ENCODE data around the gene KY. TPM values are rescaled to one million over a fixed set of nuclear protein-coding genes. Genes with fewer than 3 reads are reported as not detected.
"Not testable (repeated sequence)": the region's sequence is repeated elsewhere in the genome, so short reads cannot be mapped to it uniquely, and the experiment has no call there.

The KY gene
- total RNA-seq, 1 donor from 2014 or later, result not detected

DNA sequence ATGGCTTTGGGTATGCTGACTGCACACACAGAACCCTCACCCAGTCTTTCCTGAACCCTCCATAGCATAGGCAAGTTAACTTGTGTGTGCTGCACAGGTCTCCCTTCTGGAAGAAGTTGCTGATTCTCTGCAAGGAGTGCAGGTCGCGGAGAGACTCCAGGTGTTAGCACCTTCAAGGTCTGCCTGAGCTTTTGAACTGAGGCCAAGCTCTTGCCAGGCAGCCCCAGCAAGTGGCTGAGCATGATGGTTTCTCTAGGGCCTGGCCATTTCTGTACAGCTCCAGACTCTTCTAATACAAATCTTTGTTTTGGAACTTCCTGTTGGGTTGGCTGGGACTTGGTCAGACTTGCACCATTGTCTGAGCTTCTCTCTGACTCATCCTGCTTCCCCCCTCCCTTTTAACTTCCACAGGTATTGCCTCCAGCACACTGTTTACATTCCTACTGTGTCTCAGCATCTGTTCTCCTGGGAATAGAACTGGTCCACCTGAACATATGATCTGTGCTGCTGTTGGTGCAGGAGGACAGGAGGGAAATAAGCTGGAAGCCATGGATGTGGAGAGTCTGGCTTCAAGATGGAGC is 53.3 kb downstream of the KY start:
- peaks cover 17% of the 10 kb centered on the region for H3K4me1 Mint-ChIP-seq
- H3K9me3 Mint-ChIP-seq, result no peaks in the 10 kb centered on the region
- H3K27ac Mint-ChIP-seq, result no peak overlapping the region
- H3K27me3 Mint-ChIP-seq (ENCODE audit: low read depth), result peaks cover 48% of the 10 kb centered on the region
- no peak for DNase-seq (ENCODE audit: low spot score in 2 of 2, unreplicated experiment in 2 of 2)
- H3K4me3 Mint-ChIP-seq, result no peak overlapping the region
- H3K36me3 Mint-ChIP-seq, result no peaks in the 10 kb centered on the region
- TF ChIP-seq, protein P1, sequence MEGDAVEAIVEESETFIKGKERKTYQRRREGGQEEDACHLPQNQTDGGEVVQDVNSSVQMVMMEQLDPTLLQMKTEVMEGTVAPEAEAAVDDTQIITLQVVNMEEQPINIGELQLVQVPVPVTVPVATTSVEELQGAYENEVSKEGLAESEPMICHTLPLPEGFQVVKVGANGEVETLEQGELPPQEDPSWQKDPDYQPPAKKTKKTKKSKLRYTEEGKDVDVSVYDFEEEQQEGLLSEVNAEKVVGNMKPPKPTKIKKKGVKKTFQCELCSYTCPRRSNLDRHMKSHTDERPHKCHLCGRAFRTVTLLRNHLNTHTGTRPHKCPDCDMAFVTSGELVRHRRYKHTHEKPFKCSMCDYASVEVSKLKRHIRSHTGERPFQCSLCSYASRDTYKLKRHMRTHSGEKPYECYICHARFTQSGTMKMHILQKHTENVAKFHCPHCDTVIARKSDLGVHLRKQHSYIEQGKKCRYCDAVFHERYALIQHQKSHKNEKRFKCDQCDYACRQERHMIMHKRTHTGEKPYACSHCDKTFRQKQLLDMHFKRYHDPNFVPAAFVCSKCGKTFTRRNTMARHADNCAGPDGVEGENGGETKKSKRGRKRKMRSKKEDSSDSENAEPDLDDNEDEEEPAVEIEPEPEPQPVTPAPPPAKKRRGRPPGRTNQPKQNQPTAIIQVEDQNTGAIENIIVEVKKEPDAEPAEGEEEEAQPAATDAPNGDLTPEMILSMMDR (IDR thresholded peaks at IDR 0.05; ENCODE audit: unreplicated experiment), result no peak

DNA sequence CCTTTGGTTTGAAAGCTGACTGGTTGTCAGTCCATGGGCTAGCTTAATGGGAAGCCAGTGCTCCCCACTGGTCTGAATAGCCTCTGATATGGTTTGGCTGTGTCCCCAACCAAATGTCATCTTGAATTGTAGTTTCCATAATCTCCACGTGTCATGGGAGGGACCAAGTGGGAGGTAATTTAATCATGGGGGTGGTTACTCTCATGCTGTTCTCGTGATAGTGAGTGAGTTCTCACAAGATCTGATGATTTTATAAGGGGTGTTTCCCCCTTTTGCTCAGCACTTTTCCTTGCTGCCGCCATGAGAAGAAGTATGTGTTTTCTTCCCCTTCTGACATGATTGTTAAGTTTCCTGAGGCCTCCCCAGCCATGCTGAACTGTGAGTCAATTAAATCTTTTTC is 55.8 kb downstream of the KY start:
- H3K4me1 Mint-ChIP-seq; H3K36me3 Mint-ChIP-seq; H3K9me3 Mint-ChIP-seq; H3K27ac Mint-ChIP-seq; DNase-seq (ENCODE audit: low spot score in 2 of 2, unreplicated experiment in 2 of 2); H3K4me3 Mint-ChIP-seq: not testable (repeated sequence)
- H3K27me3 Mint-ChIP-seq (ENCODE audit: low read depth), result peaks cover 43% of the 10 kb centered on the region

DNA sequence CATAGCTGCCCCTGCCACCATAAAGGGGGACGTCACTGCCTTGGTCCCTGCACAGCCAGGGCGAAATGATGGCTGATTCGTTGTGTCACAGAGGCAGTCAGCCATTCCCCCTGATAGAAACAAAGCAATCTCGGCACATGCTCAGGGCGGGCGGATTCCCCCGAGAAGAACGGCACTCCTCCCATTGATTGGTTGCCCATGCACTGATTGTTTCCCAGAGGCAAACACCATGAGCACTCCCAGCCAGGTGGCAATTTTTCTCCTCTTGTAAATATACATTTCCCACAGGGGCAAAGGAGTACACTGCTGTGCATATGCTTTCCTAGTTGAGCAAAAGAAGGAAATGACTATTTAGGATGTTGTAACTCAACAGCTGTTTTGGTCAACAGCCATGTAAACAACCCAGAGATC is 56.5 kb downstream of the KY start:
- TF ChIP-seq, protein P1 (IDR thresholded peaks at IDR 0.05; ENCODE audit: unreplicated experiment), result no peak
- no peaks in the 10 kb centered on the region for H3K4me1 Mint-ChIP-seq
- no peak overlapping the region for H3K27ac Mint-ChIP-seq
- peaks cover 38% of the 10 kb centered on the region for H3K27me3 Mint-ChIP-seq (ENCODE audit: low read depth)
- no peak for DNase-seq (ENCODE audit: low spot score in 2 of 2, unreplicated experiment in 2 of 2)
- no peaks in the 10 kb centered on the region for H3K9me3 Mint-ChIP-seq
- no peak overlapping the region for H3K4me3 Mint-ChIP-seq
- no peaks in the 10 kb centered on the region for H3K36me3 Mint-ChIP-seq

DNA sequence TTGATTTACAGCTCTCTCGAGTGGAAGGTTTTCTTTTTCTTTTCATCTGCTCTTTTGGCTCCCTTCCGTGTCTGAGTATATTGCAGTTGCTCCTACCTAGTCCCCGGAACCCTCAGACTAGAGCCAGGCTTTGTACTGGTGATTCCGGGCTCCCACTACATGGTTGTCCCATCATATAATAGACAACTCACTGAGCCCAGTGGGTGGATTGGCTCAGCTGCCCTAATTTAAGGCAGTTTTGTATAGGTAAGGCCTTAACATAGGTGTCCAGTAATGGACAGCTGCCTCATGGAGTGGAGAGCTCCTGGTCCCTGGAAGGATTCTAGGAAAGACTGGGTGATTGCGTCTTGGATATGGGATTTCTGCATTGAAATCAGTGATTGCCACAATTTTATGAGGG is 58.0 kb downstream of the KY start:
- TF ChIP-seq, protein P1 (IDR thresholded peaks at IDR 0.05; ENCODE audit: unreplicated experiment), result no peak
- Mint-ChIP-seq H3K4me1 (no peaks in the 10 kb centered on the region), H3K36me3 (no peaks in the 10 kb centered on the region), H3K27ac (no peak overlapping the region), H3K27me3 (ENCODE audit: low read depth) (peaks cover 36% of the 10 kb centered on the region), H3K4me3 (no peak overlapping the region), H3K9me3 (no peaks in the 10 kb centered on the region)
- no peak for DNase-seq (ENCODE audit: low spot score in 2 of 2, unreplicated experiment in 2 of 2)

DNA sequence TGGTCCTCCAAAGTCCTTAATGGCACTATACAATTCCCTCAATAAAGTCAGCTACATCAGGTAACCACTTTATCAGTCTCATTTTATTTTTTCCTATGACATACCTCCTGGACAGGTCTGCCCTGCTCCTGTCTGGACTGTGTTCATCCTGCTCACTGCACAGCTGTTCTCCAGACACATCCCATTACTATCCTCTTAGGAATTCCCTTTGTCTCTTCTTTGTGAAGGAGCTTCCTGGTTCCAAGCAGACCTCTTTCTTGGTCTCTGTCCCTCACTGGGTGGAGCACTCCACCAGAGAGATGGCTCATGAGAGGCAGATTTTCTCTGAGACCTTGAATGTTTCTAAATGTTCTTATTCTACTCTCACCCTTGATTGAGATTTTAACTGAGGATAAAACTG is 60.1 kb downstream of the KY start:
- Mint-ChIP-seq H3K27ac (no peak overlapping the region), H3K4me1 (no peaks in the 10 kb centered on the region), H3K36me3 (no peaks in the 10 kb centered on the region), H3K9me3 (no peaks in the 10 kb centered on the region), H3K4me3 (no peak overlapping the region), H3K27me3 (ENCODE audit: low read depth) (peaks cover 44% of the 10 kb centered on the region)
- TF ChIP-seq, protein P1 (IDR thresholded peaks at IDR 0.05; ENCODE audit: unreplicated experiment), result no peak
- no peak for DNase-seq (ENCODE audit: low spot score in 2 of 2, unreplicated experiment in 2 of 2)

DNA sequence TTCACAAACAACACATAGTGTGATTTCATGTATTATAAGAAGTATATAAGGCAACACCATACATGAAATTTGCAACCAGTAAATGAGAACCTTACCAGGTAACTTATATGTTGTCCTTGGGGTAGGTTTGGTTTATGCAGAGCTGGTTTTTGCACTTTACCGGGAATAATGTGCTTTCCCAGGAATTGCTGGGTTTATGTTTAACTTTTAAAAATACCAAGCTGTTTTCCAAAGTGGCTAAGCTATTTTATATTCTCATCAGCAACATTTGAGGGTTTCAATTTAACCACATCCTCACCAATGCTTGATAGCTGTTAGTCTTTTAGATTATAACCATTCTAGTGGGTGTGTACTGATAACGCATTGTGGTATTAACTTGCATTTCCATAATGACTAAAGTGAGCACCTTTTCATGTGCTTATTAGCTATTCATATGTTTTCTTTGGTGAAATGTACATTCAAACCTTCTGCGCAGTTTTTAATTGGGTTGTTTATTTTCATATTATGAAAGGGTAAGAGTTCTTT is 71.6 kb downstream of the KY start:
- DNase-seq (ENCODE audit: low spot score in 2 of 2, unreplicated experiment in 2 of 2), result no peak
- no peak overlapping the region for H3K4me3 Mint-ChIP-seq
- peaks cover 9% of the 10 kb centered on the region for H3K27me3 Mint-ChIP-seq (ENCODE audit: low read depth)
- peaks cover 2% of the 10 kb centered on the region for H3K4me1 Mint-ChIP-seq
- TF ChIP-seq, protein P1 (IDR thresholded peaks at IDR 0.05; ENCODE audit: unreplicated experiment), result no peak
- H3K36me3 Mint-ChIP-seq, result no peaks in the 10 kb centered on the region
- no peak overlapping the region for H3K27ac Mint-ChIP-seq
- H3K9me3 Mint-ChIP-seq, result peaks cover 17% of the 10 kb centered on the region

Measured in mesothelial cell of epicardium (in vitro differentiated cells).